T47D (cell line): ENCODE data around the gene MAST3.

Experiments used
- DNase-seq, 2 experiments: peaks; one replicate each; pipeline versions ENCODE4 v3.0.0 to v3.0.0-alpha.2; 2011 to 2012; ENCODE audit warnings: low read depth in 1 of 2, low spot score in 1 of 2
- JUND ChIP-seq: IDR thresholded peaks from 2 replicates; pipeline ENCODE4 v1.6.1; 2012; ENCODE audit warnings: low read depth
- in situ Hi-C: cut with HindIII; loops from 2 replicates; pipeline ENCODE4 v1.10.0; 2016; ENCODE audit warnings: low sequenced_read_pairs, low pct_unique_long_range_greater_than_20kb

The MAST3 gene

GRCh38 chr19:18141031-18141430 is 43.5 kb downstream of the MAST3 start:
- DNase-seq: no peak
- in situ Hi-C loops: no loop called here
- no peak for TF ChIP-seq JUND

- in situ Hi-C loops: no loop called here
- TF ChIP-seq JUND: no peak
- DNase-seq: no peak
Observed at GRCh38 chr19:18143902-18144301, 46.3 kb downstream of the MAST3 start.

GRCh38 chr19:18144361-18144760 is 46.8 kb downstream of the MAST3 start:
- no peak for TF ChIP-seq JUND
- in situ Hi-C loops: no loop called here
- DNase-seq: no peak

GRCh38 chr19:18144906-18145305 is 47.3 kb downstream of the MAST3 start:
- no peak for TF ChIP-seq JUND
- in situ Hi-C loops: no loop called here
- DNase-seq: no peak

- in situ Hi-C loops: no loop called here
- no peak for DNase-seq
- no peak for TF ChIP-seq JUND
Observed at GRCh38 chr19:18145391-18145999, 47.9 kb downstream of the MAST3 start.

GRCh38 chr19:18147396-18147795 is 49.8 kb downstream of the MAST3 start:
- in situ Hi-C loops: no loop called here
- DNase-seq: no peak
- no peak for TF ChIP-seq JUND

GRCh38 chr19:18149596-18149975 is 52.0 kb downstream of the MAST3 start:
- in situ Hi-C loops: no loop called here
- no peak for TF ChIP-seq JUND
- DNase-seq: no peak

- no peak for TF ChIP-seq JUND
- in situ Hi-C loops: no loop called here
- no peak for DNase-seq
Observed at GRCh38 chr19:18150776-18151624, 53.4 kb downstream of the MAST3 start.

GRCh38 chr19:18152442-18152816 is 54.9 kb downstream of the MAST3 start:
- DNase-seq: peak; percentile 85 to 87
- TF ChIP-seq JUND: no peak
- in situ Hi-C loops: no loop called here

GRCh38 chr19:18152817-18153555 is 55.4 kb downstream of the MAST3 start, which contains the start of gene PIK3R2:
PIK3R2 (plus strand) TSS chr19:18153163; CDS start chr19:18155880, 2,717 bp downstream.
- in situ Hi-C loops: no loop called here
- TF ChIP-seq JUND: no peak
- peak; percentile 95 to 98 for DNase-seq

GRCh38 chr19:18153556-18154134 is 56.1 kb downstream of the MAST3 start:
- no peak for TF ChIP-seq JUND
- DNase-seq: no peak
- in situ Hi-C loops: no loop called here
